NCI-H524 treated with DMSO at 0.1 percent for 48 hours (cell line): ENCODE results near the gene MYO1C.
"Not testable (repeated sequence)": the region's sequence is repeated elsewhere in the genome, so short reads cannot be mapped to it uniquely, and the experiment has no call there.

Experiments used
- DNase-seq: peaks from one replicate; lab custom pipeline; 2025; lab: John Stamatoyannopoulos, UW

The MYO1C gene

GRCh38 chr17:1492249-1493206 lies at the start of gene MYO1C:
Gene MYO1C, minus strand, starts transcription at chr17:1492686. Its CDS starts 199 bp downstream, at chr17:1492487.
- DNase-seq, result no peak

- no peak for DNase-seq
Measured at GRCh38 chr17:1541367-1541904, 49.0 kb upstream of the MYO1C start.

- no peak for DNase-seq
Measured at GRCh38 chr17:1539811-1540210, 47.3 kb upstream of the MYO1C start.

GRCh38 chr17:1535737-1536136 lies 43.3 kb upstream of the MYO1C start:
- no peak for DNase-seq

GRCh38 chr17:1533661-1534325 lies 41.3 kb upstream of the MYO1C start:
- DNase-seq, result no peak

- no peak for DNase-seq
Measured at GRCh38 chr17:1532836-1533602, 40.5 kb upstream of the MYO1C start.

- DNase-seq, result no peak
Measured at GRCh38 chr17:1529863-1530262, 37.4 kb upstream of the MYO1C start.

GRCh38 chr17:1526876-1527275 lies 34.4 kb upstream of the MYO1C start:
- DNase-seq, result not testable (repeated sequence)

- DNase-seq, result no peak
Measured at GRCh38 chr17:1522626-1523025, 30.1 kb upstream of the MYO1C start.

- no peak for DNase-seq
Measured at GRCh38 chr17:1521086-1521640, 28.7 kb upstream of the MYO1C start.

- DNase-seq, result no peak
Measured at GRCh38 chr17:1519678-1520077, 27.2 kb upstream of the MYO1C start.

GRCh38 chr17:1518410-1518809 lies 25.9 kb upstream of the MYO1C start:
- DNase-seq, result no peak

- peak; percentile 75 for DNase-seq
Measured at GRCh38 chr17:1516388-1517161, 24.1 kb upstream of the MYO1C start, which contains the start of gene INPP5K. Gene INPP5K, minus strand, starts transcription at chr17:1516612. Its CDS starts 113 bp downstream, at chr17:1516499.

GRCh38 chr17:1515640-1516387 lies 23.3 kb upstream of the MYO1C start:
- DNase-seq, result no peak

GRCh38 chr17:1512351-1512750 lies 19.9 kb upstream of the MYO1C start:
- DNase-seq, result no peak

GRCh38 chr17:1511756-1512321 lies 19.4 kb upstream of the MYO1C start:
- DNase-seq, result no peak

GRCh38 chr17:1511290-1511689 lies 18.8 kb upstream of the MYO1C start:
- no peak for DNase-seq

- DNase-seq, result no peak
Measured at GRCh38 chr17:1509290-1509881, 16.9 kb upstream of the MYO1C start.

- DNase-seq, result not testable (repeated sequence)
Measured at GRCh38 chr17:1508709-1509108, 16.2 kb upstream of the MYO1C start.
